DOHH2 (cell line): Measurements from ENCODE around the gene ZNF180.
"Not testable (repeated sequence)": the region's sequence is repeated elsewhere in the genome, so short reads cannot be mapped to it uniquely, and the experiment has no call there.

ENCODE experiments used
- EZH2phosphoT487 ChIP-seq: fragments of 200-600 bp; sonication (generic); IDR thresholded peaks from 2 replicates; pipeline ENCODE4 v1.6.1; 2017; ENCODE audit warnings: borderline replicate concordance, mild to moderate bottlenecking, antibody characterized with exemption, low read length, moderate library complexity, mixed read lengths
- TF ChIP-seq, protein P1 (sequence below): fragments of 200-600 bp; sonication (generic); IDR thresholded peaks from one replicate; pipeline ENCODE4 v1.5.1; 2014; ENCODE audit warnings: antibody characterized with exemption, mild to moderate bottlenecking, low read depth, low read length; ENCODE audit not compliant: poor library complexity, severe bottlenecking

DNA sequence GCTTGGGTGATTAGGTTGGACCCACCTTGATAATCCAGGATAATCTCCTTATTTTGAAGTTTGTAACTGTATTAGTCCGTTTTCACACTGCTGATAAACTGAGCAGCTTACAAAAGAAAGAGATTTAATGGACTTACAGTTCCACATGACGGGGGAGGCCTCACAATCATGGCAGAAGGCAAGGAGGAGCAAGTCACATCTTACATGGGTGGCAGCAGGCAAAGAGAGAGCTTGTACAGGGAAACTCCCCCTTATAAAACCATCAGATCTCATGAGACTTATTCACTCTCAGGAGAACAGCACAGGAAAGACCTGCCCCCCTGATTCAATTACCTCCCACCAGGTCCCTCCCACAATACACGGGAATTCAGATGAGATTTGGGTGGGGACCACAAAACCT, 35.0 kb upstream of the ZNF180 start:
- TF ChIP-seq, protein P1, sequence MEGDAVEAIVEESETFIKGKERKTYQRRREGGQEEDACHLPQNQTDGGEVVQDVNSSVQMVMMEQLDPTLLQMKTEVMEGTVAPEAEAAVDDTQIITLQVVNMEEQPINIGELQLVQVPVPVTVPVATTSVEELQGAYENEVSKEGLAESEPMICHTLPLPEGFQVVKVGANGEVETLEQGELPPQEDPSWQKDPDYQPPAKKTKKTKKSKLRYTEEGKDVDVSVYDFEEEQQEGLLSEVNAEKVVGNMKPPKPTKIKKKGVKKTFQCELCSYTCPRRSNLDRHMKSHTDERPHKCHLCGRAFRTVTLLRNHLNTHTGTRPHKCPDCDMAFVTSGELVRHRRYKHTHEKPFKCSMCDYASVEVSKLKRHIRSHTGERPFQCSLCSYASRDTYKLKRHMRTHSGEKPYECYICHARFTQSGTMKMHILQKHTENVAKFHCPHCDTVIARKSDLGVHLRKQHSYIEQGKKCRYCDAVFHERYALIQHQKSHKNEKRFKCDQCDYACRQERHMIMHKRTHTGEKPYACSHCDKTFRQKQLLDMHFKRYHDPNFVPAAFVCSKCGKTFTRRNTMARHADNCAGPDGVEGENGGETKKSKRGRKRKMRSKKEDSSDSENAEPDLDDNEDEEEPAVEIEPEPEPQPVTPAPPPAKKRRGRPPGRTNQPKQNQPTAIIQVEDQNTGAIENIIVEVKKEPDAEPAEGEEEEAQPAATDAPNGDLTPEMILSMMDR = not testable (repeated sequence)
- TF ChIP-seq EZH2phosphoT487 = not testable (repeated sequence)
